ENCODE results near the gene SYNE1.
A peak's percentile ranks its signal among the peaks of the same experiment; 100 is the strongest.

SYNE1 gene

DNA sequence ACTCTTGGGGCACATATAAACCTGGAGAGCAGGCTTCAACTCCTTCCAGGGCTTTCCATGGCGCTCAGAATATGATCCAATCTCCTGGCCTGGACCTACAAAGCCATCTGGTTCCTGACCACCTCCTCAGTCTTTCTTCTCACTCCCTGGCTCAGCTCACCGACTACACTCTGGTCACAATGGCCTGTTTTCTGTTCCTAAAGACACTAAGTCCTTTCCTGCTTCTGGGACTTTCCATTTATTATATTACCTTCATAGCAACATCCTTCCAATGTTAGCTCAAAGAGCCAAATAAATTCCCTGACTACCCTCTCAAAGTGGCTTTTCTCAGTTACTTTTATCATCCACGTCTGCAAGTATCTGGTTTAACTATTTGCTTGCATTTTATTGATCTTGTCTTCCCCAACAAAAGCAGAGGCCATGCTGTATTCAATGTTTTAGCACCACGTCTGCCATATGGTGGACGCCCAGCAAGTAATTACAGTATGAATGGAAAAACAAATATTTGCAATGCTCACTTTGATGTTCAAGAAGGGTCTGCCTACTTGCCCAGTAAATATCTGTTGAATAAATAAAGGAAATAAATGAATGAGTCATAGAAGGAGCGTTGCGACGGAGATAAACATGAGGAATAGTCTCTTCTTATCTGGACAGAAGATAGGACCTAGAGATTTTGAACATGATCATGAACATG, 501.3 kb downstream of the SYNE1 start:
- no peak for DNase-seq (ENCODE audit: low spot score)

- no peak for DNase-seq (ENCODE audit: low spot score)
These were observed 506.7 kb downstream of the SYNE1 start for GRCh38 chr6:152130441-152130840.

- DNase-seq (ENCODE audit: low spot score): no peak
These were observed 507.4 kb downstream of the SYNE1 start for GRCh38 chr6:152129691-152130151.

DNA sequence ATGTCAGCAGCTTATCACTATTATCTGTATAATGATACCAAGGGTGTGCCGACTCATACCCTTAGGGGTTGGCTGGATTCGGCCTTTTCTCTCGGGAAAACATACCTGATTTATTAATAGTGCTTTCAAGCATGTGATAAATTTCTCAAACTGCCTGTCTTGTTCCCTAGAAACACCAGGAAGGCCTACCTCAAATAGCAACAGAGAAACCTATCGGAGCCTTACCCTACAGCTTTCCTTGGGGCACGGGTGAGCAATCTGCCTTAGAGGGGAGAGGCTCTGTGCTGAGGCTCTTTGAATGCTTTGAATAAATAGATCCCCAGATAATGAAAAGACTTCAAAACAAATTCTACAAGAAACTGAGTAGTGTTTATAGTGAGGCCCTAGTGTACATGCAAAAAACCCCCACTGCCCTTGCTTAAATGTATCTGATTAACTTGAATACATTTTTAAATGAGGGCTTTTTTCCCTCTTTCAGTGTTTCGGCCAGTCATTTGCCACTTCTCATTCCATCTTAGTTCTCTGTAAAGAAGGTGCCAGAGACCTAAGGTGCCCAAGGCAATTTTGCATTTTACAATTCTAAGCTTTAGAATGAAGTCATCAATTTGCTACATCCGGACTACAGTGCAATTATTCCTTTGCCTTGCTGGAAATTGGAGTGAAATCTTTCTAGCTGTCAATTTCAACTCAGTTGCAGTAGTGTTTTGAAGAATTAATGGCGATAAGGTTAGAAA, 509.6 kb downstream of the SYNE1 start:
- DNase-seq (ENCODE audit: low spot score): no peak

- peak; percentile 40 for DNase-seq (ENCODE audit: low spot score)
These were observed 512.6 kb downstream of the SYNE1 start for GRCh38 chr6:152124429-152125074.

DNA sequence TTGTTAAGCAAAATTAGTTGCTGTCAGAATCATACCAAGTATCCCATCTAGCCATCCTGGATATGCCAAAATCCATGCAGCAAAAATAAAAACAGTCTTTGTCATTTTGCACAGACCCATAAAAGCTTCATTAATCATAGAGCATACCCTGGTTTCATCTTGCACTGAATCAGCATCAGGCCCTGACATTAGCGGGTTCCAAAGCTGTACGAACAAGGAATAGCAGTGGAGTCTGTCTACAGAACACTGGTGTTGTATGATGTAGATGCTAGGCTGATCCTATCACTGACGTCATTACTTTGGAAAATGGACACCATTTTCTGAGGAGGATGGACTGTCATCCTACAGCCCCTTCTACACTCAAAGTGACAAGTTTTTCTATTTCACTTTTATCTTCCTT, 514.1 kb downstream of the SYNE1 start:
- no peak for DNase-seq (ENCODE audit: low spot score)

GRCh38 chr6:152122434-152122833, 514.7 kb downstream of the SYNE1 start:
- no peak for DNase-seq (ENCODE audit: low spot score)

DNA sequence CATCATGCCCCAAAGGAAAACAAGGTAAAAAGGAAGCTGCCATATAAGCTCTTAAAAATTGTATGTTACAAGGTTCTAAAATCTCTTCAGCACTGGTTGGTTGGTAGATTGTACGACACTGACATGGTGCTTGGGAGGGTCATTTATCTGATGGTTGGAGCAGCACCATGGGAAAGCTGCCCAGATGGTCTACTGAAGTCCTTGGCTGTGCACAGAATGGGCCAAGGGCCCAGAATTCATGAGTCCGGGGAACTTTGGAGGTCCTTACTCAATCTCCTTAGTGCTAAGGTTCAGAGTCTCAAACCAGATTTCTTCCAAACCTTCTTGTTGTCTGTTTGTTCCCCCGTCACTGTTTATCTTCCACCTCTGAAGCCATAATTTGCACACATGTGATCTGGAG, 515.3 kb downstream of the SYNE1 start:
- no peak for DNase-seq (ENCODE audit: low spot score)

DNA sequence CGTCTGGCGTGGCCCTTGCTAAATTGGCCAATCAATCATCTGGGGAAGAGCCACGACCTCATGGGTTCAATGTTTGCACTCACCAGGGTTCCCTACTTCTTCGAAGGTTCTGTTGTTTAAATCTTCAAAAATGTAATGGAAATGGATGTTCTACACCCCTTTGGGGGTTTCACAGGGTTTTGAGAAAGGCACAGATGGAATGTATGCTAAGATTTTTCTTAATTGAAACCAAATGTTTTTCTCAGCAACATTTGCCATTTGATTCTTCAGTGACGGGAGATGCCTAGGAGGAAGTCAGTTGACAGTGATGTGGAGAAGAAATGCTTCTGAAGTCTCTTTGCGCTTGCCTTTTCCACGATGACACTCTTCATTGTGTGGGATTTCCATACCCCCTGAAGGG, 517.3 kb downstream of the SYNE1 start:
- no peak for DNase-seq (ENCODE audit: low spot score)

GRCh38 chr6:152118678-152119077, 518.5 kb downstream of the SYNE1 start:
- no peak for DNase-seq (ENCODE audit: low spot score)

DNA sequence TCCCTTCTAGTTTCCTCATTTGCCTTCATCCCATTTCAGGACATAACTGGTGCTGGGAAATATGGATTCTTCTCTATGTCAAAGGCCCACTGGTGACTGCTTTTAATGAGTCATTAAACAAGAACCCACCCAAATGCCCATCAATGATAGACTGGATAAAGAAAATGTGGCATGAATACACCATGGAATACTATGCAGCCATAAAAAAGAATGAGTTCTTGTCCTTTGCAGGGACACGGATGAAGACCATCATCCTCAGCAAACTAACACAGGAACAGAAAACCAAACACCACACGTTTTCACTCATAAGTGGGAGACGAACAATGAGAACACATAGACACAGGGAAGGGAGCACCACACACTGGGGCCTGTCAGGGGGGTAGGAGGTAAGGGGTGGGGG, 518.9 kb downstream of the SYNE1 start:
- DNase-seq (ENCODE audit: low spot score): no peak

GRCh38 chr6:152117156-152118133, 519.7 kb downstream of the SYNE1 start:
- no peak for DNase-seq (ENCODE audit: low spot score)

GRCh38 chr6:152112491-152113261, 524.5 kb downstream of the SYNE1 start:
- no peak for DNase-seq (ENCODE audit: low spot score)

DNA sequence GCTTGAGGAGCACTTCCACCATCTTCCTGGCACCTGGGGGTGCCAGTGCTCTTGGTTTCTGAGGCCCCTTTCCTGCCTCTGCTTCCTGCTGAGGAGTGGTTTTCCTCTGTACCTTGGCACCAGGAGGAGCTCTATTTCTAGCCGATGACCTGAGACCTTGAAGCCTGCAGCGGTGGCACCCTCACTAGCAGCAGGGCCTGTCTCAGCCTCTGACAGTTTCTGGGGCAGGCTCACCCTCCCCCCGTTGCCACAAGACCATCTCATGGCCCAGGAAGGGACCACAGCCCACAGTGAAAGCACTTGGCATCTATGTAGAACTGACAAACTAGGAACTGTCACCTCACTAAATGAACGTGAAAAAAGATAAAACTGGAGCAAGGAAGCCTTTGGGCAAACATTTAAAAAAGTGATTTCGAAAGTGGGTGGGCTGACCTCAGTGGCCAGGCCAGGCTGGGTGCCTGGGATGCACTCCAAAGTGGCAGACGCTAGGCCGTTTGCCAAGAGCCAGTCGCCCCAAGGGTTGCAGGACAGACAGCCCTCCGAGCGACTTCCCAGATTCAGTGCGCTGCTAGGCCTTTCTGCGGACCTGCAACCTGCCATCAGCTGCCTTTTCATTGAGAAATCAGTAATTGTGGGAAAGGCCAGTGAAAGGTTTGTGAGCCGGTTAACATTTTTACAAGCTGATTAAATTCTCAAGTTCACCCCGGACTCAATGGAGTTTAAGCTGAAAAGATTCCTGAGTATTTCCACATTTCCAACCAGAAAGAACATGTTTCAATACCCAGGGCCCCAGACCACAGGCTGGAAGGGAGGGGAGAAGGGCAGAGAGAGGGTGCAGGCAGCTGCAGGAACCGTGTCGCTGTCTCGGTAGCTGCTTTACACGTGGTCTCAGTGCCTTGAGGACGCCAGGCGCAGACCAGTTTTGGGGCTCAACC, 526.0 kb downstream of the SYNE1 start:
- no peak for DNase-seq (ENCODE audit: low spot score)

DNA sequence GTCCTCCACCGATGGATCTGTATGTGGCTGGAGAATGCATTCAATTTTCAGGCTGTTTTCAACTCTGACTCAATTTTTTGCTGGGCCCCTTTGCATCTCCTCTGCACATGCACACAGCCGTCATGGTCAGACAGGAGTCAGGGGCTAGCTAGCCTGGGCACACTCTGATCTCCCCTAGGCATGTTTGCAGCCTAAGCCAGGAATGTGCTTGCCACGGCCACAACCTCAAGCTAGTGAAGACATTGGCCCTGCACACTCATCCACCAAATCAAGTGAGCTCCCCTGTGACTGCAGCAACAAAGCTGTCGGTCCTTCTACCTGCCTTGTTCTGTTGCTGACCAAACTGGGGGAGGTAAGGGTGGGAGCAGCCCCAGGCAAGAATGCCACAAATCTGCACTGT, 529.2 kb downstream of the SYNE1 start:
- DNase-seq (ENCODE audit: low spot score): no peak

GRCh38 chr6:152100183-152100618, 537.0 kb downstream of the SYNE1 start:
- no peak for DNase-seq (ENCODE audit: low spot score)

DNA sequence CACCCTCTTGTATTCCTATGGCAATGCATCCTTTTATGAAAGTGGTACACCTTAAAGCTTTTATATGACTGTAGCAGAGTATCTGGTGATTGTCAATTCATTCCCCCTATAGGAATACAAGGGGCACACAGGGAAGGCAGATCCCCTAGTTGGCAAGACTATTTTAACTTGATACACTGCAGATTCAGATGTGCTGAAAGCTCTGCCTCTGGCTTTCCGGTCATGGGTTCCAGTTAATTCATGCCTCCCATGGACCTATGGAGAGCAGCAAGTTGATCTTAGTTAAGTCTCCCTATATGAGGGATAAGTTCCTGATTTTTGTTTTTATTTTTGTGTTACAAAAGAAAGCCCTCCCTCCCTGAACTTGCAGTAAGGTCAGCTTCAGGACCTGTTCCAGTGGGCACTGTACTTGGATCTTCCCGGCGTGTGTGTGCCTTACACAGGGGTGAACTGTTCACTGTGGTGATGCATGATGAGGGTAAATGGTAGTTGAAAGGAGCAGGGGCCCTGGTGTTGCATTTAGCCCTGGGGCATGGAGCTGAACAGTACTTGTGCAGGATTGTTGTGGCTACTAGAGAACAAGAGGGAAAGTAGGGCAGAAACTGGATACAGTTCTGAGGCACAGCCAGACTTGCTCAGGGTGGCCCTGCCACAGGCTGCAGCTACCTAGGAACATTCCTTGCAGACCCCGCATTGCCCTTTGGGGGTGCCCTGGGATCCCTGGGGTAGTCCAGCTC, 537.5 kb downstream of the SYNE1 start:
- DNase-seq (ENCODE audit: low spot score): no peak

- DNase-seq (ENCODE audit: low spot score): no peak
These were observed 538.5 kb downstream of the SYNE1 start for GRCh38 chr6:152098683-152099082.

DNA sequence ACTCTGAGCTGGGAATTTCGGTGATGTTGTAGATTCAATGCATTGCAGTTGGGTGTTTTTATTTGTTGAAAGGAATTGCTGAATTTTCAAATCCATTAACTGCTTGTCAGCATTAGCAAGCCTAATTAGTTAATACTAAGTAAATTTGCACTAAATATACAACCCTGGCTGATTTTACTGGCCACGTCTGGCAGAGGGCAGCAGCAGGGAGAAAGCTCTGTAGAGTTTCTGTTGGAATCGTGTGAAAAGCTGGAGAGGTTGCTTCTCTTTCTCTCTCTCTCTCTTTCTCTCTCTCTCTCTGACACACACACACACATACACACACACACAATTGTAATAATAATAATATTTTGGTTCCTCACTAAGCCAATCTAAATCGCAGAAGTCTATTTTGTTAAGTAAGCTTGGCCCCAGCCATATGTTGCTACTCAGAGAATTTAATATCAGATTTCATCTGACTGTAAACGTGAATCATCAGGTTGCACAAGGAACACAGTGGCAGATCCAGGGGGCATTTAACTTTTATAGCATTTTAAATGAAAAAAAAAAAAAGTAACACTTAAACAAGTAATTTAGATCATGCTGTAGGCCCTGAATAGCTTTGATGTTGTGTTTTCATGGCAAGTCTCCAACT, 540.2 kb downstream of the SYNE1 start:
- no peak for DNase-seq (ENCODE audit: low spot score)

Data from HuH-7.5 (cell line).